GM12892 (cell line): ENCODE measurements around the gene KIF26A.

ENCODE experiments used
- POLR2A ChIP-seq: IDR thresholded peaks from 2 replicates; pipeline ENCODE4 v1.6.1; 2011; ENCODE audit warnings: low read depth, low read length, control low read depth
- POLR2AphosphoS5 ChIP-seq: IDR thresholded peaks from 2 replicates; pipeline ENCODE4 v1.6.1; 2011; ENCODE audit warnings: low read depth, low read length, control low read depth

DNA sequence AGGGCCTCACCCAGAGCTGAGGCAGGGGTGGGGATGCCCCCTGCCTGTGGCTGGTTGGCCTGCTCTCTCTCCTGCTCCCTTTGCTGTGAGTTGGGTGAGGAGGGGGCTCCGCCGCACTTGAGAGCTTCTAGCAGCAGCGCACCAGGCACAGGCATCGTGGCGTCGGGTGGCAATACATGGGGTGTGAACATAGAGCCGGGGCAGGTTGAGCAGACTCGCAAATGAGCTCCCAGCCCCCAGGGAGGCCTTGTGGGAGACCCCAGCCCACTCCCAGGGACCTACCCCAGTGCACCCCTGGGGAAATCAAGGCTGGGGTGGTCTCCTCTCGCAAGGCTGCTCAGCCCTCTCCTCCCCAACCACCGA is 54.5 kb downstream of the KIF26A start:
- no peak for TF ChIP-seq POLR2A
- TF ChIP-seq POLR2AphosphoS5, result no peak
